GM12874 (cell line): Measurements from ENCODE around the gene NDUFB10.

ENCODE experiments used
- TF ChIP-seq, protein P1 (sequence below): IDR thresholded peaks from 2 replicates; pipeline ENCODE4 v1.5.1; 2011; ENCODE audit warnings: low read depth, mild to moderate bottlenecking, control low read depth, low read length, moderate library complexity; ENCODE audit not compliant: insufficient read depth

NDUFB10 gene

DNA sequence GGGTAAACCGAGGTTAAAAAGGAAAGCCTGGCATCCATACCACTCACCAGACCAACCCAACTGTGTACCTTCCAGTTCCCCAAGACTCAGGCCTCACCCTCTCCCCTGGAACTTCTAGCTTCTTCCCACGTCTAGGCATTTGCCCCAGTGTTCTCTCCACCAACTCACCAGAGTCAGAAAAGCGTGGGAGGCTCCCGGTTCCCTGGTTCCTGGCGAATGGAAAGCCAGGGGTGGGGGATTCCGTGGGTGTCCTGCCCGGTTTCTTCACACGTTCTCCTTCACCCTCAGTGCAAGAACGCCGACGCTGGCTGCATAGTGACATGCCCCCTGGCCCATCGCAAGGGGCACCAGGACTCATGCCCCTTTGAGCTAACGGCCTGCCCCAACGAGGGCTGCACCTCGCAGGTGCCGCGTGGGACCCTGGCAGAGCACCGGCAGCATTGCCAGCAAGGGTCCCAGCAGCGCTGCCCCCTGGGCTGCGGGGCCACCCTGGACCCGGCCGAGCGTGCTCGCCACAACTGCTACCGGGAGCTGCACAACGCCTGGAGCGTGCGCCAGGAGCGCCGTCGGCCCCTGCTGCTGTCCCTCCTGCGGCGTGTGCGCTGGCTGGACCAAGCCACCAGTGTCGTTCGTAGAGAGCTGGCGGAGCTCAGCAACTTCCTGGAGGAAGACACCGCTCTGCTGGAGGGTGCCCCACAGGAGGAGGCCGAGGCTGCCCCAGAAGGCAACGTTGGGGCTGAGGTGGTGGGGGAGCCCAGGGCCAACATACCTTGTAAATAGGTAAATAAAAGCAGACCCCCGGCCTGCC, 9.0 kb downstream of the NDUFB10 start:
- TF ChIP-seq, protein P1, sequence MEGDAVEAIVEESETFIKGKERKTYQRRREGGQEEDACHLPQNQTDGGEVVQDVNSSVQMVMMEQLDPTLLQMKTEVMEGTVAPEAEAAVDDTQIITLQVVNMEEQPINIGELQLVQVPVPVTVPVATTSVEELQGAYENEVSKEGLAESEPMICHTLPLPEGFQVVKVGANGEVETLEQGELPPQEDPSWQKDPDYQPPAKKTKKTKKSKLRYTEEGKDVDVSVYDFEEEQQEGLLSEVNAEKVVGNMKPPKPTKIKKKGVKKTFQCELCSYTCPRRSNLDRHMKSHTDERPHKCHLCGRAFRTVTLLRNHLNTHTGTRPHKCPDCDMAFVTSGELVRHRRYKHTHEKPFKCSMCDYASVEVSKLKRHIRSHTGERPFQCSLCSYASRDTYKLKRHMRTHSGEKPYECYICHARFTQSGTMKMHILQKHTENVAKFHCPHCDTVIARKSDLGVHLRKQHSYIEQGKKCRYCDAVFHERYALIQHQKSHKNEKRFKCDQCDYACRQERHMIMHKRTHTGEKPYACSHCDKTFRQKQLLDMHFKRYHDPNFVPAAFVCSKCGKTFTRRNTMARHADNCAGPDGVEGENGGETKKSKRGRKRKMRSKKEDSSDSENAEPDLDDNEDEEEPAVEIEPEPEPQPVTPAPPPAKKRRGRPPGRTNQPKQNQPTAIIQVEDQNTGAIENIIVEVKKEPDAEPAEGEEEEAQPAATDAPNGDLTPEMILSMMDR = no peak

DNA sequence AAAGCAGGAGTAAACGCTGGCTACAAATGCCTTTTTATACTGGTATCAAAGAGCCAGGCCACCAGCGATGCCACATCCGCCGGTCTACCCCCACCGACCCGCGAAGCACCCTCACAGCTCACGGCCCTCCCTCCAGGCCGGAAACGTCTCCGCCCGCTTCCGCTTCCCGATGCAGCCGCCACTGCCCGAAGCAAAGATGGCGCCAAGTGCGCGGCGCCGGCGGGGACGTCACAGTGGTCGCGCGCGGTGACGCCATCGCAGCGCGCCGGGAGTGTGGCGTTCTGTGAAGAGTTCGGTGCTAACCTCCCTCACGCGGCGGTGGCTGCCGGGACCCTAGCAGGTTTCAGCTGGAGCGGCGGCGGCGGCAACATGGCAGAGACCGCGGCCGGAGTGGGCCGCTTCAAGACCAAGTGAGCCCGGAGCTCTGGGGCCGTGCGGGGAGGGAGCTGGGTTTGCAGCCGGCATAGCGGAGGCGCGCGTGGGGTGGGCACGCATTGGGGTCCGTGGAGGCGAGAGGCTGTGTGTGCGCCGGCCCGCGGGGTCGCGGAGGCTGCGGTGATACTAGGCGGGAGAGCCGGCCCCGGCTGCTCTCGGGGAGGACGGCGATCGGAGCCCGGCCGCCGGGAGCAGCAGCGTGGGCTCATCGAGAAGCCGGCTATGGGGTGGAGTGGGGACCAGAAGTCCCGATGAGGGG, 12.6 kb downstream of the NDUFB10 start, which contains the start of gene TBL3:
Gene TBL3, plus strand, starts transcription at position 258 of the 694 bp plus-strand sequence. Its CDS starts 112 bp downstream, at position 370.
- TF ChIP-seq, protein P1 = no peak

DNA sequence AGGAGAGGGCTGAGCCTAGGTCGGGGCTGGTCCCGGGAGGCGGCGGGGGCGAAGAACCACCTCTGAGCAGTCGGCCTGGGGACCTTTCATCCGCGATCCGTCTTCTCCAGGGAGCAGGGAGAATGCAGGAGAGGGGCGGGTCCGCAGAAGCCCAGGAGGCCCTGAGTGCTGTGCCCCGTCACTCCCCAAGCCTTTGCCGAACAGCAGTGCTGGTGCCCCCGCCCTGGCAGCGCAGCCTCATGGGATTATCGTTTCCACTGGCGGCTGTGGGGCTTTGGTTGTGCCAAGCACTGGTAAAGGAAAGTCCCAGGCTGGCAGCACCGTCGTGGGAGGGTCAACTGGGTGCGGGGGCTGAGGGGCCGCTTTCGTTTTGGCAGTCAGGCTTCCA, 13.1 kb downstream of the NDUFB10 start:
- TF ChIP-seq, protein P1 = no peak

DNA sequence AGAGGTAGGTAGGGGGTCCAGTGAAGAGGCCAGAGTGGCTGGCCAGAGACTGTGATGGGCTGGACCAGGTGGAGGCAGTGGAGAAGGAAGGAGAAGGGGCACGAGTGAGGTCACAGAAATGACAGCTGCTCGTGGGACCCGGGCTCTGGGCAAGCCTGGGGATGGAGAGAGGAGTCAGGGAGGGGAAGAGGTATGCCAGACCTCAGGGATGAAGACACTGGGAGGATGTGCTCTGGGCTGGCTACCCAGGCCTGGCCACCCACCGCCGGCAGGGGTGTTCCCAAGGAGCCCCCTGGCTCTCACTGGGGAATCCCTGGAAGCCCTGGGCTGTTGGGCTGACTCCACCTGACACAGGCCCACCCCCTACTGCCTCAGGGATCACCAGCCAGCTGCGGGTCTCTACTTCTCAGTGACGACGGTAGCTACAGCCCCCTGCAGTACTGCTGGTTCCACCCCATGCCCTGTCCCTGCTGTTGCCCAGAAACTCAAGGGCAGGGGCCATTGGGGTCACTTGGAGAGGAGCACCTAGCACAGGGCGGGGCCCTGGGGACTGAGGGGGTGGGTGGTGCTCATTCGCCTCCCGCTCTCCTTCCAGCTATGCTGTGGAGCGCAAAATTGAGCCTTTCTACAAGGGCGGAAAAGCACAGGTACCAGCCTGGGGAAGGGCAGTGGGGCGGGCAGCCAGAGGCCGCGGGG, 14.3 kb downstream of the NDUFB10 start:
- TF ChIP-seq, protein P1 = no peak

DNA sequence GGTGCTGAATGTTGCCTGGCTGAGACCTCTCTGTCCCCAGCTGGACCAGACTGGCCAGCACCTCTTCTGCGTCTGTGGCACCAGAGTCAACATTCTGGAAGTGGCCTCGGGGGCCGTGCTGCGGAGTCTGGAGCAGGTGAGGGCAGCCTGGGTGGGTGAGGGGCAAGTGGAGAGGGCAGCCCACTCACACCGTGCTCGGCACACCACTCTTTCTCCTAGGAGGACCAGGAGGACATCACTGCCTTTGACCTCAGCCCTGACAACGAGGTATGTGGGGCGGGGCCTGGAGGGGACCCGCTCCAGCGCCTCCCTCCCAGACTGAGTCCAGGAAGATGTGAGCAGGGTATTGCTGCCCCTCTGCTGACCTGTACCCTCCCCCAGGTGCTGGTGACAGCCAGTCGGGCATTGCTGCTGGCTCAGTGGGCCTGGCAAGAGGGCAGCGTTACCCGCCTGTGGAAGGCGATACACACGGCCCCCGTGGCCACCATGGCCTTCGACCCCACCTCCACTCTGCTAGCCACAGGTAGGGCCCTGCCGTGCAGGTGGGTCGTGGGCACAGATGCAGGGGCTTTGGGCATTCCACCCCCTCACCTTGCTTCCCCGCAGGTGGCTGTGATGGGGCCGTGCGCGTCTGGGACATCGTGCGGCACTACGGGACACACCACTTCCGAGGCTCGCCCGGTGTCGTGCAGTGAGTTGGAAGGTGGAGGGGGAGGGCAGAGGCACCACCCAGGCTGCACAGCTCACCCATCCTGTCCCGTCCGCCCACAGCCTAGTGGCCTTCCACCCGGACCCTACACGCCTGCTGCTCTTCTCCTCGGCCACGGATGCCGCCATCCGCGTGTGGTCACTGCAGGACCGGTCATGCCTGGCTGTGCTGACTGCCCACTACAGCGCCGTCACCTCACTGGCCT, 15.1 kb downstream of the NDUFB10 start:
- TF ChIP-seq, protein P1 = no peak

DNA sequence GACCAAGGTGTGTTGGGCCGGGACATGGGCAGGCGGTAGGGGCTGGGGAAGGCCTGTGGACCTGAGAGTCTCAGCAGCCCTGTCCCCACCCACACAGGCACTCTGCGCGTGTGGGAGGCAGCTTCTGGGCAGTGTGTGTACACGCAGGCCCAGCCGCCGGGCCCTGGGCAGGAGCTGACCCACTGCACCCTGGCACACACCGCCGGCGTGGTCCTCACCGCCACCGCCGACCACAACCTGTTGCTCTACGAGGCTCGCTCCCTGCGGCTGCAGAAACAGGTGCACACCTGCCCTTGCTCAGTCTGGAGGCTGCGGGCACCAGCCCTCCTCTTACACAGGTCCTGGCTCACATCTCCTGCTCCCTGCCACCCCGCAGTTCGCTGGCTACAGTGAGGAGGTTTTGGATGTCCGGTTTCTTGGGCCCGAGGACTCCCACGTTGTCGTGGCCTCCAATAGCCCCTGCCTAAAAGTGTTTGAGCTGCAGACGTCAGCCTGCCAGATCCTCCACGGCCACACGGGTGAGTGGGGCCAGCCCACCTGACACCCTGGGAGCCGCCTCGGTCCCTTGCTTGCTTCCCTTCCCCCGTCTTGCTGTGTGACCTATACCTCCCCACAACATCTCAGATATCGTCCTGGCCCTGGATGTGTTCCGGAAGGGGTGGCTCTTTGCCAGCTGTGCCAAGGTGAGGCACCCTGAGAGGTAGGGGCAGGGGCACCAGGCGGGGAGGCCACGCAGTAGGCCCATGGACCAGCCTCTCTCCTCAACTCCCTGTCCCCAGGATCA, 16.3 kb downstream of the NDUFB10 start:
- TF ChIP-seq, protein P1 = no peak
